ENCODE data around the gene EFHB.

- no peak for TF ChIP-seq CTCF (conservative IDR thresholded peaks at IDR 0.05 in 1 of 2, IDR thresholded peaks at IDR 0.05 in 1 of 2; ENCODE audit: extremely low read depth in 1 of 2, insufficient read depth in 1 of 2, low read depth in 1 of 2, low read length in 2 of 2)
- TF ChIP-seq EZH2 (IDR thresholded peaks at IDR 0.05; ENCODE audit: borderline replicate concordance, low read length), result no peak
These were observed 27.9 kb upstream of the EFHB start for GRCh38 chr3:19961960-19962359.

Data from mammary epithelial cell (primary cell).